Measurements from ENCODE around the gene SMOC1.

DNA sequence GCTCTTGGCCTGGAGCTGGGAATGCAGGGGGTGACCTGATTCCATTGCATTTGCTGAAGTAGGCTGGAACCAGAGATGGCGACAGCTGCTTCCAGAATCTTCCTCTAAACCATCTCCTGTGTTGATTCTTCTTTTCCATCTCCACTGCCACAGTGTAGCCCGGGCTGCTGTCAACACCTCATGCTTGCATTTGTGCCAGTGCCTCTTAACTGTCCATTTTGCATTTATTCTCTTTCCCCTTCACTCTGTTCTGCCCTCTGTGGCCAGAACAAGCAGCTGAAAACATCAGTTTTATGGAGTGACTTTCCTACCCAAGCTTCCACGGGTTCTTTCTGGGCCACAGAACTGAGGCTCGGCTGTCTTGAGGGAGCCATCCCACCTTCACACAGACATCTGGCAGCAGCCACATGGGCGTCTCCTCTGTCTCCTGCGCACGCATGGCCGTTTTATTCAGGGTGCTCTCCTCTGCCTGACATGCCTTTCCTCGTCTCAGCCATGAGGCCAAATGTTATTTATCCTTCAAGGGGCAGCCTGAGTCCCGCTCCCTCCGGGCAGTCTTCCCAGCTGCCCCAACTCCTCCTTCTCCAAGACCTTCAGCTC lies 51.7 kb downstream of the SMOC1 start:
- TF ChIP-seq, protein P1, sequence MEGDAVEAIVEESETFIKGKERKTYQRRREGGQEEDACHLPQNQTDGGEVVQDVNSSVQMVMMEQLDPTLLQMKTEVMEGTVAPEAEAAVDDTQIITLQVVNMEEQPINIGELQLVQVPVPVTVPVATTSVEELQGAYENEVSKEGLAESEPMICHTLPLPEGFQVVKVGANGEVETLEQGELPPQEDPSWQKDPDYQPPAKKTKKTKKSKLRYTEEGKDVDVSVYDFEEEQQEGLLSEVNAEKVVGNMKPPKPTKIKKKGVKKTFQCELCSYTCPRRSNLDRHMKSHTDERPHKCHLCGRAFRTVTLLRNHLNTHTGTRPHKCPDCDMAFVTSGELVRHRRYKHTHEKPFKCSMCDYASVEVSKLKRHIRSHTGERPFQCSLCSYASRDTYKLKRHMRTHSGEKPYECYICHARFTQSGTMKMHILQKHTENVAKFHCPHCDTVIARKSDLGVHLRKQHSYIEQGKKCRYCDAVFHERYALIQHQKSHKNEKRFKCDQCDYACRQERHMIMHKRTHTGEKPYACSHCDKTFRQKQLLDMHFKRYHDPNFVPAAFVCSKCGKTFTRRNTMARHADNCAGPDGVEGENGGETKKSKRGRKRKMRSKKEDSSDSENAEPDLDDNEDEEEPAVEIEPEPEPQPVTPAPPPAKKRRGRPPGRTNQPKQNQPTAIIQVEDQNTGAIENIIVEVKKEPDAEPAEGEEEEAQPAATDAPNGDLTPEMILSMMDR (IDR thresholded peaks at IDR 0.05): no peak
- TF ChIP-seq POLR2AphosphoS5 (IDR thresholded peaks at IDR 0.05) (no peak), EP300 (IDR thresholded peaks at IDR 0.05) (no peak)

Measured in stomach (tissue), 4 donors.